Right atrium auricular region (tissue), 2 donors: ENCODE data around the gene SKIDA1. TPM values are rescaled to one million over a fixed set of nuclear protein-coding genes. Genes with fewer than 3 reads are reported as not detected.

Experiments used
- DNase-seq: peaks from one replicate; pipeline ENCODE4 v3.0.0-alpha.2; 2019; ENCODE audit warnings: low spot score
- H3K27ac ChIP-seq, 2 donors: fragments of 200-600 bp; sonication (generic); 1 replicate in 1 of 2; 2 replicates in 1 of 2; pipeline ENCODE4 v1.5.1; 2016 to 2019
- H3K27me3 ChIP-seq, 2 donors: fragments of 200-600 bp; sonication (generic); one replicate each; pipeline versions ENCODE4 v1.5.1 to v1.6.0; 2017 to 2019
- H3K36me3 ChIP-seq: fragments of 200-600 bp; sonication (generic); one replicate; pipeline ENCODE4 v1.5.1; 2016
- H3K4me1 ChIP-seq, 2 donors: fragments of 200-600 bp; sonication (generic); one replicate each; pipeline versions ENCODE4 v1.5.1 to v1.6.0; 2017 to 2019
- H3K4me3 ChIP-seq, 2 donors: fragments of 200-600 bp; sonication (generic); 1 replicate in 1 of 2; 2 replicates in 1 of 2; pipeline ENCODE4 v1.5.1; 2017 to 2019; ENCODE audit warnings: mild to moderate bottlenecking in 1 of 2, moderate library complexity in 1 of 2
- H3K9me3 ChIP-seq, 2 donors: fragments of 200-600 bp; sonication (generic); one replicate each; pipeline ENCODE4 v1.5.1; 2019
- CTCF ChIP-seq, 2 donors: fragments of 200-600 bp; sonication (generic); IDR thresholded peaks; one replicate each; pipeline ENCODE4 v1.5.1; 2019; ENCODE audit warnings: antibody characterized with exemption in 2 of 2
- total RNA-seq, 2 donors: library from RNA; depleted of rRNA; stranded (reverse); fragments of >200 nt; gene quantifications; one replicate each; pipeline ENCODE4 v1.1.0, GENCODE V29; 2016

Gene SKIDA1
- total RNA-seq, 2 donors from 2014 or later = 2.1 to 2.6 TPM

GRCh38 chr10:21511946-21512572, 13.4 kb downstream of the SKIDA1 start:
- DNase-seq = no peak
- no peak for TF ChIP-seq CTCF (IDR thresholded peaks at IDR 0.05)
- no peak overlapping the region for H3K4me3 ChIP-seq
- no peaks in the 10 kb centered on the region for H3K27me3 ChIP-seq
- no peaks in the 10 kb centered on the region for H3K36me3 ChIP-seq
- H3K9me3 ChIP-seq = no peaks in the 10 kb centered on the region
- H3K4me1 ChIP-seq = peaks cover 0 to 9% of the 10 kb centered on the region in 2 donors
- H3K27ac ChIP-seq = no peak overlapping the region

- Histone ChIP-seq H3K36me3 (no peaks in the 10 kb centered on the region), H3K4me3 (no peak overlapping the region), H3K9me3 (no peaks in the 10 kb centered on the region), H3K27ac (peak overlapping the region in 1 of 2 donors; percentile 66), H3K4me1 (peaks cover 0 to 12% of the 10 kb centered on the region in 2 donors), H3K27me3 (no peaks in the 10 kb centered on the region)
- TF ChIP-seq CTCF (IDR thresholded peaks at IDR 0.05) = no peak
- DNase-seq = no peak
These were observed 14.3 kb downstream of the SKIDA1 start for GRCh38 chr10:21511095-21511570.

GRCh38 chr10:21510241-21511094, 15.0 kb downstream of the SKIDA1 start:
- DNase-seq = no peak
- no peaks in the 10 kb centered on the region for H3K36me3 ChIP-seq
- TF ChIP-seq CTCF (IDR thresholded peaks at IDR 0.05) = no peak
- peaks cover 0 to 11% of the 10 kb centered on the region in 2 donors for H3K4me1 ChIP-seq
- H3K9me3 ChIP-seq = no peaks in the 10 kb centered on the region
- H3K4me3 ChIP-seq = peak overlapping the region; percentile 43 to 54
- peak overlapping the region; percentile 59 to 66 for H3K27ac ChIP-seq
- H3K27me3 ChIP-seq = no peaks in the 10 kb centered on the region

GRCh38 chr10:21509341-21510240, 15.9 kb downstream of the SKIDA1 start:
- DNase-seq = no peak
- H3K9me3 ChIP-seq = no peaks in the 10 kb centered on the region
- no peaks in the 10 kb centered on the region for H3K36me3 ChIP-seq
- H3K4me3 ChIP-seq = peak overlapping the region; percentile 43 to 54
- TF ChIP-seq CTCF (IDR thresholded peaks at IDR 0.05) = no peak
- H3K27ac ChIP-seq = peak overlapping the region; percentile 59 to 66
- H3K4me1 ChIP-seq = peaks cover 0 to 10% of the 10 kb centered on the region in 2 donors
- H3K27me3 ChIP-seq = no peaks in the 10 kb centered on the region

- Histone ChIP-seq H3K27me3 (no peaks in the 10 kb centered on the region), H3K27ac (no peak overlapping the region), H3K4me1 (peaks cover 0 to 10% of the 10 kb centered on the region in 2 donors), H3K4me3 (no peak overlapping the region), H3K9me3 (no peaks in the 10 kb centered on the region), H3K36me3 (no peaks in the 10 kb centered on the region)
- no peak for DNase-seq
- no peak for TF ChIP-seq CTCF (IDR thresholded peaks at IDR 0.05)
These were observed 16.7 kb downstream of the SKIDA1 start for GRCh38 chr10:21508706-21509331.
